ENCODE measurements around the gene CCDC85C. TPM values are rescaled to one million over a fixed set of nuclear protein-coding genes. Genes with fewer than 3 reads are reported as not detected.

CCDC85C gene
- total and polyA plus RNA-seq, 9 donors: 2.1 to 28.4 (median 13.1) TPM

DNA sequence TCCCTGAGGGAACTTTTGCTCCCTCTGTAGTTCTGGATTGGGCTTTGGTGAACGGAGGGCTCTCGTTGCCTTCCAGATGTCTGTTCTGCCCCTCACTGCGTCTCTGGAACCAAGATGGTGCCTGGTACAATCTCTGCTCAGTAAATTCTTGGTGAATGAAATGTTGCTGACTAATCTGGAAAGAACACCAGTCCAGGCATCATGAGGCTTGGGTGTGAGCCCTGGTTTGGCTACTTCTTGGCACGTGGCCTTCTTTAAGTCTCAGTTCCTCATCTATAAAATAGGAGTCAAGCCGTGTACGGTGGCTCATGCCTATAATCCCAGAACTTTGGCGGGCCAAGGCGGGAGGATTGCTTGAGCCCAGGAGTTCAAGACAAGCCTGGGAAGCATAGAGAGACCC, 45.2 kb upstream of the CCDC85C start:
- Histone ChIP-seq H3K4me3 (no peak overlapping the region), H3K36me3 (no peaks in the 10 kb centered on the region), H3K4me1 (ENCODE audit: insufficient read depth) (peaks cover 9% of the 10 kb centered on the region), H3K27me3 (no peaks in the 10 kb centered on the region), H3K9me3 (no peaks in the 10 kb centered on the region), H3K27ac (no peak overlapping the region)
- intact Hi-C loops (cut with DNase I): no loop called here
- WGBS, 3 donors: 81 to 84% (median 84%) methylated on average over 8 of the region's 8 CpGs
- TF ChIP-seq, protein P1, sequence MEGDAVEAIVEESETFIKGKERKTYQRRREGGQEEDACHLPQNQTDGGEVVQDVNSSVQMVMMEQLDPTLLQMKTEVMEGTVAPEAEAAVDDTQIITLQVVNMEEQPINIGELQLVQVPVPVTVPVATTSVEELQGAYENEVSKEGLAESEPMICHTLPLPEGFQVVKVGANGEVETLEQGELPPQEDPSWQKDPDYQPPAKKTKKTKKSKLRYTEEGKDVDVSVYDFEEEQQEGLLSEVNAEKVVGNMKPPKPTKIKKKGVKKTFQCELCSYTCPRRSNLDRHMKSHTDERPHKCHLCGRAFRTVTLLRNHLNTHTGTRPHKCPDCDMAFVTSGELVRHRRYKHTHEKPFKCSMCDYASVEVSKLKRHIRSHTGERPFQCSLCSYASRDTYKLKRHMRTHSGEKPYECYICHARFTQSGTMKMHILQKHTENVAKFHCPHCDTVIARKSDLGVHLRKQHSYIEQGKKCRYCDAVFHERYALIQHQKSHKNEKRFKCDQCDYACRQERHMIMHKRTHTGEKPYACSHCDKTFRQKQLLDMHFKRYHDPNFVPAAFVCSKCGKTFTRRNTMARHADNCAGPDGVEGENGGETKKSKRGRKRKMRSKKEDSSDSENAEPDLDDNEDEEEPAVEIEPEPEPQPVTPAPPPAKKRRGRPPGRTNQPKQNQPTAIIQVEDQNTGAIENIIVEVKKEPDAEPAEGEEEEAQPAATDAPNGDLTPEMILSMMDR (IDR thresholded peaks at IDR 0.05): no peak
- no peak for TF ChIP-seq POLR2A (IDR thresholded peaks at IDR 0.05)
- TF ChIP-seq EP300 (IDR thresholded peaks at IDR 0.05): no peak
- no peak for DNase-seq

DNA sequence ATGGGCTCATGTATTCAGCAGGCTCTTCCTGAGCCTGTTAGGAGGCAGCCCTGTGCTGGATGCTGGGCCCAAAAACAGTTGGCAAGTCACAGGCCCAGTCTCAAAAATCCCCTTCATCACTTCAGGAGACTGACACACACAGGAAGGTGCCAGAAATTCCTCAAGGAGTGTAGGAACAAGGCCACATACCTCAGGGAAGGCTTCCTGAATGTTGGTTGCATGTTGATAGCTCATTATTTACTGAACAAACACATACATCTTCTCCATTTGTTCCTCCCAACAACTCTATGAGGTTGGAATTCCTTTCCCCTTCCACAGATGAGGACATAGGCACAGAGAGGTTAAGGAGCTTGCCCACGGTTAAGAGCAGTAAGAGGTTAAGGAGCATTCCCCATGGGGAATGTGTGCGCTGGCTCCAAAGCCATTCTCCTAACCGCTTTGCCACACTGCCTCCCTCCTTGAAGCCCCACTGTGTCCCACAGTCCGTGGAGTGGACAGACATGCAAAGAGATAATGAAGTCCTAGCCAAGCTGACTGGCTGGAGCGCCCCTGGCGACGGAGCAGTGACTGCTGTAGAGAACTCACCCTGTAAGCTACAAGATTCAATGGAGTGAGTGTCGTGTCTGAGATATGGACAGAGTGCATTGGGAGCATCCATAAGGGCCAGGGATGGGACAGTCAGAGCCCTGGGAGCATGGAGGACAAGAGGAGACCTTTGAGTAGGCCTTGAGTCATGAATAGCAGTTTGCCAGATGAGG, 44.2 kb upstream of the CCDC85C start:
- peaks cover 7% of the 10 kb centered on the region for H3K4me1 ChIP-seq (ENCODE audit: insufficient read depth)
- no peak for DNase-seq
- H3K27ac ChIP-seq: no peak overlapping the region
- H3K9me3 ChIP-seq: no peaks in the 10 kb centered on the region
- no peaks in the 10 kb centered on the region for H3K36me3 ChIP-seq
- intact Hi-C loops (cut with DNase I): no loop called here
- H3K27me3 ChIP-seq: no peaks in the 10 kb centered on the region
- no peak overlapping the region for H3K4me3 ChIP-seq
- TF ChIP-seq EP300 (IDR thresholded peaks at IDR 0.05) (no peak), POLR2A (IDR thresholded peaks at IDR 0.05) (no peak)
- TF ChIP-seq, protein P1 (IDR thresholded peaks at IDR 0.05): no peak
- 89 to 94% (median 92%) methylated on average over 8 of the region's 8 CpGs for WGBS, 3 donors

DNA sequence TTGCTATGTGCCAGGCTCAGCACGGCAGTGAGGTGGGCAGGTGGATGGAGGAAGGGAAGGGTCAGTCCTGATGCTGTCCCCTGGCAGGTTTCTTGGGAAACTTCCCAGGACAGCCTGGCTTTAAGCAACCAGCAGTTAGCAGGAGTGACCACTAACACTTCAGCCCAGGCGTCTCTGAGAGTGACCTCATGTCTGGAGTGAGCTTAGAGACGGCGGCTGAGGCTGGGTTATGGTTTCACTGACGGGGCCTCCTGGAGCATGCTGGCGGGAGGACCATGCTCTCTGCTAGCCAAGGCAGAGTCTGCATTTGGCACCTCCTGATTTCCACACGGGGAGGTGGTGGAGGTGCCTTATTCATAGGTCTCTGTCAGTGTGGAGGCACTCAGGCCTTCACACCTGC, 43.4 kb upstream of the CCDC85C start:
- intact Hi-C loops (cut with DNase I): no loop called here
- no peak for TF ChIP-seq EP300 (IDR thresholded peaks at IDR 0.05)
- TF ChIP-seq POLR2A (IDR thresholded peaks at IDR 0.05): no peak
- TF ChIP-seq, protein P1 (IDR thresholded peaks at IDR 0.05): no peak
- Histone ChIP-seq H3K4me1 (ENCODE audit: insufficient read depth) (peaks cover 7% of the 10 kb centered on the region), H3K4me3 (no peak overlapping the region), H3K27ac (no peak overlapping the region), H3K27me3 (no peaks in the 10 kb centered on the region), H3K9me3 (no peaks in the 10 kb centered on the region), H3K36me3 (no peaks in the 10 kb centered on the region)
- WGBS, 3 donors: 79 to 87% (median 87%) methylated on average over 7 of the region's 7 CpGs
- DNase-seq: no peak

DNA sequence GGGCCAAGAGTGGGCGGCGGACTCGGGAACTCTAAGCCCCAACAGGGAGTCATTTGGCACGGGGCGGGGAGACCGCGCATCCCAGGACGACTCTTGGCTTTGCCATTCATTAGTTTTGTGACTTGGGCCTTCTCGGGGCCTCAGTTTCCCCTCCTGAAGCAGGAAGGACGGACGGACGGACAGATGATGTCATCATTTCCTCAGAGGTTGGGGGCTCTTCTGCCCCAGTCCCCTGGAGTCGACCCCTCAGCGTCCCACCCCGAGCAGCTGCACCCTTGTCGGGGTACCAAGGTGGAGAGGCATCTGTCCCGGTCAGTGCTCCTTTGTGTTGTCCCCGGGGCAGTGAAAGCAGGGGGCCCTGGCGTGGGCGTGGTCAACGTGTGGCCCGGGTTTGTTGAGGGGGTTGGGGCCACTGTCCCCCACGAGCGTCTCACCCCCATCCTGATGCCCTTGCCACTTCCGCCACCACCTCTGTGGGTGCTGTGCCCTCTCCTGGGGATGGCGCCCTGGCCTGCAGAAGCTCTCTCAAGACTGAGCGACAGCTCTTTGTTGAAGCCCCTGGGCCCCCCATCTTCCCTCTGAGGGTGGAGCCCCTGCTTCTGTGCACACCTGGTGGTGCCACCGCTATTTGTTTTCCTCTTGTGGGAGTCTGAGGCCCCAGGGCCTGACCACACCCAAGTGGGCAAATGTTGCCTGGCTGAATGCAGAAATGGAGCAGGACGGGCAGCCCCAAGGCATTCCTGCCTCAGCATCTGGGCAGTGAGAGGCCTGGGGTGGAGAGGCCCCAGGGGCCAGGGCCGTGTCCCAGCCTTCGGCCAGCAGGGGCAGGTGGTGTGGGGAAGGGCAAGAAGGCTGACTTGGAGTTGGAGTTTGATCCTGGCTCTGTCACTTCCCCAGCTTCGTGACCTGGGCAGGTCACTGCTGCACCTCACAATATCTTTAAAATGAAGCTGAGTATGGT, 41.8 kb upstream of the CCDC85C start:
- H3K27ac ChIP-seq: no peak overlapping the region
- no peaks in the 10 kb centered on the region for H3K27me3 ChIP-seq
- peak overlapping the region; percentile 39 for H3K4me3 ChIP-seq
- intact Hi-C loops (cut with DNase I): no loop called here
- no peaks in the 10 kb centered on the region for H3K9me3 ChIP-seq
- TF ChIP-seq EP300 (IDR thresholded peaks at IDR 0.05) (no peak), POLR2A (IDR thresholded peaks at IDR 0.05) (no peak)
- TF ChIP-seq, protein P1 (IDR thresholded peaks at IDR 0.05): no peak
- no peak for DNase-seq
- 48 to 60% (median 53%) methylated on average over 30 to 32 of the region's 32 CpGs for WGBS, 3 donors
- no peaks in the 10 kb centered on the region for H3K36me3 ChIP-seq
- peaks cover 7% of the 10 kb centered on the region for H3K4me1 ChIP-seq (ENCODE audit: insufficient read depth)

All from ovary (tissue), 9 donors.